ENCODE data around the gene NDUFAF5. TPM values are rescaled to one million over a fixed set of nuclear protein-coding genes. Genes with fewer than 3 reads are reported as not detected.

The NDUFAF5 gene
- total and polyA plus RNA-seq, 2 donors, result 18.8 to 19.3 TPM

GRCh38 chr20:13855613-13856012, 70.8 kb downstream of the NDUFAF5 start:
- Histone ChIP-seq H3K4me1 (ENCODE audit: insufficient read depth) (no peaks in the 10 kb centered on the region), H3K36me3 (ENCODE audit: insufficient read depth) (no peaks in the 10 kb centered on the region), H3K27ac (ENCODE audit: low read depth) (no peak overlapping the region), H3K4me3 (ENCODE audit: low read depth, low read length) (no peak overlapping the region)
- WGBS, result 94% methylated on average over 4 of the region's 4 CpGs
- DNase-seq (ENCODE audit: extremely low spot score), result no peak

GRCh38 chr20:13856354-13856753, 71.5 kb downstream of the NDUFAF5 start:
- H3K36me3 ChIP-seq (ENCODE audit: insufficient read depth), result no peaks in the 10 kb centered on the region
- H3K4me1 ChIP-seq (ENCODE audit: insufficient read depth), result no peaks in the 10 kb centered on the region
- WGBS, result 87% methylated on average over 4 of the region's 4 CpGs
- H3K27ac ChIP-seq (ENCODE audit: low read depth), result no peak overlapping the region
- no peak overlapping the region for H3K4me3 ChIP-seq (ENCODE audit: low read depth, low read length)
- no peak for DNase-seq (ENCODE audit: extremely low spot score)

- no peak overlapping the region for H3K27ac ChIP-seq (ENCODE audit: low read depth)
- no peak for DNase-seq (ENCODE audit: extremely low spot score)
- WGBS, result 67% methylated on average over 3 of the region's 3 CpGs
Observed at GRCh38 chr20:13857304-13857703, 72.5 kb downstream of the NDUFAF5 start.

GRCh38 chr20:13857961-13858360, 73.1 kb downstream of the NDUFAF5 start:
- DNase-seq (ENCODE audit: extremely low spot score), result no peak
- Histone ChIP-seq H3K36me3 (ENCODE audit: insufficient read depth) (no peaks in the 10 kb centered on the region), H3K27ac (ENCODE audit: low read depth) (no peak overlapping the region), H3K4me1 (ENCODE audit: insufficient read depth) (no peaks in the 10 kb centered on the region), H3K4me3 (ENCODE audit: low read depth, low read length) (no peak overlapping the region)
- WGBS, result 95% methylated on average over 7 of the region's 7 CpGs

More at GRCh38 chr20:13857304-13857703, 72.5 kb downstream of the NDUFAF5 start:
- H3K4me1 ChIP-seq (ENCODE audit: insufficient read depth), result no peaks in the 10 kb centered on the region
- no peaks in the 10 kb centered on the region for H3K36me3 ChIP-seq (ENCODE audit: insufficient read depth)
- no peak overlapping the region for H3K4me3 ChIP-seq (ENCODE audit: low read depth, low read length)

GRCh38 chr20:13858439-13858838, 73.6 kb downstream of the NDUFAF5 start:
- H3K4me1 ChIP-seq (ENCODE audit: insufficient read depth), result no peaks in the 10 kb centered on the region
- no peaks in the 10 kb centered on the region for H3K36me3 ChIP-seq (ENCODE audit: insufficient read depth)
- DNase-seq (ENCODE audit: extremely low spot score), result no peak
- H3K4me3 ChIP-seq (ENCODE audit: low read depth, low read length), result no peak overlapping the region
- no peak overlapping the region for H3K27ac ChIP-seq (ENCODE audit: low read depth)
- 92% methylated on average over 5 of the region's 5 CpGs for WGBS

GRCh38 chr20:13858871-13859270, 74.0 kb downstream of the NDUFAF5 start:
- Histone ChIP-seq H3K4me3 (ENCODE audit: low read depth, low read length) (no peak overlapping the region), H3K27ac (ENCODE audit: low read depth) (no peak overlapping the region), H3K36me3 (ENCODE audit: insufficient read depth) (no peaks in the 10 kb centered on the region), H3K4me1 (ENCODE audit: insufficient read depth) (no peaks in the 10 kb centered on the region)
- DNase-seq (ENCODE audit: extremely low spot score), result no peak

- 91% methylated on average over 2 of the region's 2 CpGs for WGBS
- no peak for DNase-seq (ENCODE audit: extremely low spot score)
Observed at GRCh38 chr20:13862245-13862644, 77.4 kb downstream of the NDUFAF5 start.

GRCh38 chr20:13863244-13863643, 78.4 kb downstream of the NDUFAF5 start:
- WGBS, result 72% methylated on average over 1 of the region's 1 CpG
- H3K36me3 ChIP-seq (ENCODE audit: insufficient read depth), result no peaks in the 10 kb centered on the region
- no peak overlapping the region for H3K4me3 ChIP-seq (ENCODE audit: low read depth, low read length)
- no peaks in the 10 kb centered on the region for H3K4me1 ChIP-seq (ENCODE audit: insufficient read depth)
- H3K27ac ChIP-seq (ENCODE audit: low read depth), result no peak overlapping the region
- DNase-seq (ENCODE audit: extremely low spot score), result no peak

More at GRCh38 chr20:13862245-13862644, 77.4 kb downstream of the NDUFAF5 start:
- Histone ChIP-seq H3K27ac (ENCODE audit: low read depth) (no peak overlapping the region), H3K4me3 (ENCODE audit: low read depth, low read length) (no peak overlapping the region), H3K36me3 (ENCODE audit: insufficient read depth) (no peaks in the 10 kb centered on the region), H3K4me1 (ENCODE audit: insufficient read depth) (no peaks in the 10 kb centered on the region)

- no peak for DNase-seq (ENCODE audit: extremely low spot score)
- no peak overlapping the region for H3K4me3 ChIP-seq (ENCODE audit: low read depth, low read length)
- H3K36me3 ChIP-seq (ENCODE audit: insufficient read depth), result no peaks in the 10 kb centered on the region
- WGBS, result 66% methylated on average over 2 of the region's 2 CpGs
- no peak overlapping the region for H3K27ac ChIP-seq (ENCODE audit: low read depth)
- no peaks in the 10 kb centered on the region for H3K4me1 ChIP-seq (ENCODE audit: insufficient read depth)
Observed at GRCh38 chr20:13865156-13865555, 80.3 kb downstream of the NDUFAF5 start.

GRCh38 chr20:13865791-13866351, 81.0 kb downstream of the NDUFAF5 start:
- Histone ChIP-seq H3K4me1 (ENCODE audit: insufficient read depth) (no peaks in the 10 kb centered on the region), H3K27ac (ENCODE audit: low read depth) (no peak overlapping the region), H3K4me3 (ENCODE audit: low read depth, low read length) (no peak overlapping the region), H3K36me3 (ENCODE audit: insufficient read depth) (no peaks in the 10 kb centered on the region)
- peak; percentile 10 for DNase-seq (ENCODE audit: extremely low spot score)
- WGBS, result 21% methylated on average over 5 of the region's 5 CpGs

- Histone ChIP-seq H3K27ac (ENCODE audit: low read depth) (no peak overlapping the region), H3K4me3 (ENCODE audit: low read depth, low read length) (no peak overlapping the region), H3K36me3 (ENCODE audit: insufficient read depth) (no peaks in the 10 kb centered on the region), H3K4me1 (ENCODE audit: insufficient read depth) (no peaks in the 10 kb centered on the region)
- DNase-seq (ENCODE audit: extremely low spot score), result no peak
- 45% methylated on average over 4 of the region's 4 CpGs for WGBS
Observed at GRCh38 chr20:13868331-13868730, 83.5 kb downstream of the NDUFAF5 start.

- WGBS, result 78% methylated on average over 4 of the region's 4 CpGs
- DNase-seq (ENCODE audit: extremely low spot score), result no peak
- H3K4me1 ChIP-seq (ENCODE audit: insufficient read depth), result no peaks in the 10 kb centered on the region
- no peaks in the 10 kb centered on the region for H3K36me3 ChIP-seq (ENCODE audit: insufficient read depth)
- H3K27ac ChIP-seq (ENCODE audit: low read depth), result no peak overlapping the region
- no peak overlapping the region for H3K4me3 ChIP-seq (ENCODE audit: low read depth, low read length)
Observed at GRCh38 chr20:13870170-13870748, 85.4 kb downstream of the NDUFAF5 start.

All from urinary bladder (tissue), 4 donors.